ENCODE data around the gene GRK2.
"Not testable (repeated sequence)": the region's sequence is repeated elsewhere in the genome, so short reads cannot be mapped to it uniquely, and the experiment has no call there.

GRK2 gene

GRCh38 chr11:67266449-67267187 is at the start of gene GRK2:
TSS of gene GRK2 (plus strand) at chr11:67266473. CDS start at chr11:67266700, 227 bp downstream.
- Mint-ChIP-seq H3K4me3 (peak within 1 kb of the TSS; percentile 94), H3K27me3 (no peaks in the 10 kb centered on the region), H3K4me1 (ENCODE audit: low read depth) (peaks cover 79% of the 10 kb centered on the region), H3K9me3 (ENCODE audit: low read depth) (no peaks in the 10 kb centered on the region), H3K27ac (peak within 1 kb of the TSS; percentile 100), H3K36me3 (peaks cover 2% of the 10 kb centered on the region)

- Mint-ChIP-seq H3K9me3 (ENCODE audit: low read depth) (no peaks in the 10 kb centered on the region), H3K27me3 (no peaks in the 10 kb centered on the region), H3K4me1 (ENCODE audit: low read depth) (peaks cover 1% of the 10 kb centered on the region), H3K4me3 (no peak overlapping the region), H3K27ac (no peak overlapping the region), H3K36me3 (peaks cover 3% of the 10 kb centered on the region)
Measured at GRCh38 chr11:67227726-67228125, 38.5 kb upstream of the GRK2 start.

- Mint-ChIP-seq H3K27me3 (no peaks in the 10 kb centered on the region), H3K27ac (no peak overlapping the region), H3K4me1 (ENCODE audit: low read depth) (peaks cover 12% of the 10 kb centered on the region), H3K9me3 (ENCODE audit: low read depth) (no peaks in the 10 kb centered on the region), H3K4me3 (no peak overlapping the region), H3K36me3 (peaks cover 6% of the 10 kb centered on the region)
Measured at GRCh38 chr11:67230406-67230805, 35.9 kb upstream of the GRK2 start.

GRCh38 chr11:67230886-67231285 is 35.4 kb upstream of the GRK2 start:
- Mint-ChIP-seq H3K9me3 (ENCODE audit: low read depth) (no peaks in the 10 kb centered on the region), H3K27me3 (no peaks in the 10 kb centered on the region), H3K4me3 (no peak overlapping the region), H3K36me3 (peaks cover 6% of the 10 kb centered on the region), H3K27ac (no peak overlapping the region), H3K4me1 (ENCODE audit: low read depth) (peaks cover 12% of the 10 kb centered on the region)

DNA sequence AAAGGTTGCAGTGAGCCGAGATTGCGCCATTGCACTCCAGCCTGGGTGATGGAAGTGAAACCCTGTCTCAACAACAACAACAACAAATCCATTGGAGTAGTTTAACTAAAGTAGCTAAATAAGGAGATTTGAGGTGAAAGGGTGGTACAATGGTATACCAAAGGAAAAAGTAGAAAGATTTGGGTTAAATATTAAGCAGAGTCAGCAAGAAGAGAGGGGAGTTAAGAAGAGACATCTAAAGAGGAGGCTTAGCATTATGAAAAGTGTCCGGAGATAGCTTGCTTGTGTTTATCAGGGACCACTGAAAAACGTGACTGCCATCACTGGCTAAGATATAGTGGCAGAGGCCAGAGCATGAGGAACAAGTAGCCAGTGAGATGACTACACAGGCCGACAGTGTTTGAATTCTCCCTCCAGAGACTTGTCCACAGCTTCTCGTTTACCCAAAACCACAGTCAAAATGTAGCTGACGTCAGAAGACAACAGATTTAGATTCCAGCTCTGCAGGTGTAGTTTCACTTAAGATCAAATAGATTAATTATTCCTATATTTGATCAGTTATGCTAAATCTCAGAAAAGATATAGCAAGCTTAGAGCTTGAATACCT is 32.6 kb upstream of the GRK2 start:
- Mint-ChIP-seq H3K27ac (peak overlapping the region; percentile 25), H3K9me3 (ENCODE audit: low read depth) (no peaks in the 10 kb centered on the region), H3K4me3 (no peak overlapping the region), H3K4me1 (ENCODE audit: low read depth) (peaks cover 18% of the 10 kb centered on the region), H3K27me3 (no peaks in the 10 kb centered on the region), H3K36me3 (peaks cover 6% of the 10 kb centered on the region)

GRCh38 chr11:67234571-67234970 is 31.7 kb upstream of the GRK2 start:
- H3K4me1 Mint-ChIP-seq (ENCODE audit: low read depth), result peaks cover 27% of the 10 kb centered on the region
- not testable (repeated sequence) for H3K27me3 Mint-ChIP-seq; H3K4me3 Mint-ChIP-seq; H3K36me3 Mint-ChIP-seq; H3K9me3 Mint-ChIP-seq (ENCODE audit: low read depth)
- H3K27ac Mint-ChIP-seq, result peak overlapping the region; percentile 66

DNA sequence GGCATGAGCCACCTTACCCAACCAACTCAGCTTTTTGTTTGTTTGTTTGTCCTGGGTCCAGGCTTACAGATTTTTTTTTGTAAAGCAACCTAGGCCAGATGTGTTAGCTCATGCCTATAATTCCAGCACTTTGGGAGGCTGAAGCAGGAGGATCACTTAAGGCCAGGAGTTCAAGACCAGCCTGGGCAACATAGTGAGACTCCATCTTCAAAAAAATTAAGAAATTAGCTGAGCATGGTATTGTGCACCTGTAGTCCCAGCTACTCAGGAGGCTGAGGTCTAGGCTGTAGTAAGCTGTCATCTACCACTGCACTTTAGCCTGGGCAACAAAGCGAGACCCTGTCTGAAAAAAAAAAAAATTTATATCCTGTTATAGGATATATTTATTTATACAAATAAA is 28.7 kb upstream of the GRK2 start:
- H3K4me3 Mint-ChIP-seq, result no peak overlapping the region
- H3K27ac Mint-ChIP-seq, result no peak overlapping the region
- no peaks in the 10 kb centered on the region for H3K9me3 Mint-ChIP-seq (ENCODE audit: low read depth)
- H3K27me3 Mint-ChIP-seq, result no peaks in the 10 kb centered on the region
- peaks cover 40% of the 10 kb centered on the region for H3K4me1 Mint-ChIP-seq (ENCODE audit: low read depth)
- peaks cover 16% of the 10 kb centered on the region for H3K36me3 Mint-ChIP-seq

DNA sequence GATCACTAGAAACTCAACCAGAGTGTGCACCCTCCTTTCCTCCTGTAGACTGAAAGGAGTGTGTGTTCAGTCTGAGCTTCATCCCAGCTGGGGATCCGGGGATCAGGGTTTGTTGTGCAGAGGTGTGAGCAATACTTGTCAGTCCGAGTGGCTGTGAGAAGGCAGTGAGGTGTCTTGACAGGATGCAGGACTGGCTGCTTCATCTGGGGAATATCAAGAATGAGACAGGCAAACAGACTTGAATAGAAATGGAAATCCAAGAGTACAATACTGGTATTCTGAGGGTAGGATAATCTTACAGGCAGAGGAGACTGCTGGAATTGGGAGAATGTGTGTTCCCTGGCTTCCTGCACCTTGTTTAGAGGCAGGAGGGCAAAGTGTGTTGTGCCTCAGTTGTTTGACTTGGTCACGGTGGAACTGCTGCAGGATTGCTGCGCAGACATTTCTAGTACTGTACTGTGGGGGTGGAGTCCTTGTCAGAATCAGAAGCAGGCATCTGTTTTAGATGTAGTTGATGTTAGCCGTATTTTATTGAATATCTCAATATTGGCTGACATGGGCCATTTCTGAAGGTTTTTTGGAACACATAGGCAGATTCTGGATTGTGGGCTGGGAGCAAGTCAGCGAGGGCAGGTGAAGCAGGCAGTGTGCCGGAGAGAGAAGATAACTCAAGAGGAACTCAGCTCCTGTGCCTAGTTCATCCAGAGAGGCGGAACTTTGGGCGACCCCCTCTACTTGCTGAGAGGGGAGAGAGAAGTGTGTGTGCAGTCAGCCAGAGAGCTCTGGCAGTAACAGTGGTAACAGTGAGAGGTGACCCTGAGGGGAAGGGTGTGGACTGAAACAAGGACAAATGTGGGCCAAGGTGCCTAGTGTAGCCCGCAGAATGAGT is 27.1 kb upstream of the GRK2 start:
- no peaks in the 10 kb centered on the region for H3K9me3 Mint-ChIP-seq (ENCODE audit: low read depth)
- peaks cover 22% of the 10 kb centered on the region for H3K36me3 Mint-ChIP-seq
- H3K27me3 Mint-ChIP-seq, result no peaks in the 10 kb centered on the region
- H3K27ac Mint-ChIP-seq, result peak overlapping the region; percentile 99
- peaks cover 47% of the 10 kb centered on the region for H3K4me1 Mint-ChIP-seq (ENCODE audit: low read depth)
- peak overlapping the region; percentile 97 for H3K4me3 Mint-ChIP-seq

- Mint-ChIP-seq H3K4me3 (peak overlapping the region; percentile 97), H3K27ac (peak overlapping the region; percentile 99), H3K36me3 (peaks cover 23% of the 10 kb centered on the region), H3K4me1 (ENCODE audit: low read depth) (peaks cover 49% of the 10 kb centered on the region), H3K9me3 (ENCODE audit: low read depth) (no peaks in the 10 kb centered on the region), H3K27me3 (no peaks in the 10 kb centered on the region)
Measured at GRCh38 chr11:67239783-67240575, 26.3 kb upstream of the GRK2 start.

GRCh38 chr11:67240576-67241389 is 25.5 kb upstream of the GRK2 start:
- Mint-ChIP-seq H3K27ac (peak overlapping the region; percentile 99), H3K4me3 (peak overlapping the region; percentile 97), H3K27me3 (no peaks in the 10 kb centered on the region), H3K36me3 (peaks cover 26% of the 10 kb centered on the region), H3K4me1 (ENCODE audit: low read depth) (peaks cover 55% of the 10 kb centered on the region), H3K9me3 (ENCODE audit: low read depth) (no peaks in the 10 kb centered on the region)

DNA sequence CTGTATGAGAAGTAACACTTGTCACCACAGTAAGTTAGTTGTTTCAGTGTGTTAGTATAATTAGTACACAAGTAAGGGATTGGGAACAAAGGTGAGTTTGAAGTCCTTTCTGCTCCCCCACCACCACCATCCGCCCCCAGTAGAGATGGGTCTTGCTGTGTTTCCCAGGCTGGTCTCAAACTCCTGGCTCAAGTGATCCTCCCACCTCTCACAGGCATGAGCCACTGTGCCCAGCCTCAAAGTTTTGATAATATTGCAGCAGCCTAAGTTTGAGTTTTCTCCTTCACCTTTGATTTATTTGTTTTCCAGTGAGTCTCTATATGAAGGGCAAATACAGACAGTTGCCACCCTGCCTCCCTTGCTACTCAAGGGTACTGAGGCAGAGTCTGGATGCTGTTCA is 23.7 kb upstream of the GRK2 start:
- Mint-ChIP-seq H3K36me3 (peaks cover 27% of the 10 kb centered on the region), H3K27ac (peak overlapping the region; percentile 80), H3K4me3 (peak overlapping the region; percentile 97), H3K9me3 (ENCODE audit: low read depth) (no peaks in the 10 kb centered on the region), H3K4me1 (ENCODE audit: low read depth) (peaks cover 60% of the 10 kb centered on the region), H3K27me3 (no peaks in the 10 kb centered on the region)

- Mint-ChIP-seq H3K27ac (peak overlapping the region; percentile 80), H3K27me3 (no peaks in the 10 kb centered on the region), H3K36me3 (peaks cover 27% of the 10 kb centered on the region), H3K4me1 (ENCODE audit: low read depth) (peaks cover 61% of the 10 kb centered on the region), H3K4me3 (peak overlapping the region; percentile 97), H3K9me3 (ENCODE audit: low read depth) (no peaks in the 10 kb centered on the region)
Measured at GRCh38 chr11:67243051-67243450, 23.2 kb upstream of the GRK2 start.

- Mint-ChIP-seq H3K36me3 (peaks cover 26% of the 10 kb centered on the region), H3K9me3 (ENCODE audit: low read depth) (no peaks in the 10 kb centered on the region), H3K4me3 (no peak overlapping the region), H3K27ac (peak overlapping the region; percentile 72), H3K4me1 (ENCODE audit: low read depth) (peaks cover 51% of the 10 kb centered on the region), H3K27me3 (no peaks in the 10 kb centered on the region)
Measured at GRCh38 chr11:67245046-67245445, 21.2 kb upstream of the GRK2 start.

All from activated naive CD8-positive, alpha-beta T cell (primary cell).